ENCODE data around the gene SNCG. TPM values are rescaled to one million over a fixed set of nuclear protein-coding genes. Genes with fewer than 3 reads are reported as not detected.

SNCG gene
- total RNA-seq, 1 experiment from 2014 or later, result 7.3 TPM

DNA sequence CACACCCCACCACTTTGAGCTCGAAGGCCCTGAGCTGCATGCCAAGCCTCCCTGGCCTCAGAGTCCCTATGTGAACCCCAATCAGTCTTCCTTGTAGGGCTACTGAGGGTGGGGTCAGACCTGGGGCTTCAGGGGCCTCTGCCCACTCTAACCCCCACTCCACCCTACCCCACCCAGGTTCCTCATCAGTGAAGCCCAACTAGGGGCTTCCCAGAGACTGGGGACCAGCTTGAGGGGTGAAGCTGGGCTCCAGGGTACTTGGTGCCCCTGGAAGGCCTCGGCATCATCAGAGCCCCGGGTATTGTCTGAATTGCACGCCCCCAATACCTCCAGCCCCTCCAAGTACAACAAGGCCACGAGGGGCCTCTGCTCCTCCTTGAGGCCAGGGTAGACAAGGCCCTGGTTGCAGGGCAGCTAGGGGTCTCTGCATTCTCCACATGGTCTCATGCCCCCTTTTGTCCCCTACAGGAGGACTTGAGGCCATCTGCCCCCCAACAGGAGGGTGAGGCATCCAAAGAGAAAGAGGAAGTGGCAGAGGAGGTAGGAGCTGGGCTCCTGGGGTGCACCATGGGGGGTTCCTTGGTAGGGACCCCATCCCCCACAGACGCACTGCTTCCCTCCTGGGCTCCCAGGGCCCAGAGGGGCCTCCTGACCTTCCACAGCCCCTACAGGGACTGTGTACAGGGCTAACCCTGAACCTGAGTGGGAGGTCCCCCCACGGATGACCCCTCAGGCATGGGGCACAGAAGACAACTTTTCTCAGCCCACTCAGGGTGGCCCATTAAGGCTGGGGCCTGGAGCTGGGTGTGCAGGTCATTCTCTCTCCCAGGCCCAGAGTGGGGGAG, 4.0 kb downstream of the SNCG start:
- POLR2A ChIA-PET, result no interaction called here
- H3K9me3 Mint-ChIP-seq (ENCODE audit: unreplicated experiment), result no peaks in the 10 kb centered on the region
- no peaks in the 10 kb centered on the region for H3K36me3 Mint-ChIP-seq (ENCODE audit: insufficient read depth, unreplicated experiment)
- no peak overlapping the region for H3K4me3 Mint-ChIP-seq (ENCODE audit: unreplicated experiment)
- TF ChIP-seq, protein P1, sequence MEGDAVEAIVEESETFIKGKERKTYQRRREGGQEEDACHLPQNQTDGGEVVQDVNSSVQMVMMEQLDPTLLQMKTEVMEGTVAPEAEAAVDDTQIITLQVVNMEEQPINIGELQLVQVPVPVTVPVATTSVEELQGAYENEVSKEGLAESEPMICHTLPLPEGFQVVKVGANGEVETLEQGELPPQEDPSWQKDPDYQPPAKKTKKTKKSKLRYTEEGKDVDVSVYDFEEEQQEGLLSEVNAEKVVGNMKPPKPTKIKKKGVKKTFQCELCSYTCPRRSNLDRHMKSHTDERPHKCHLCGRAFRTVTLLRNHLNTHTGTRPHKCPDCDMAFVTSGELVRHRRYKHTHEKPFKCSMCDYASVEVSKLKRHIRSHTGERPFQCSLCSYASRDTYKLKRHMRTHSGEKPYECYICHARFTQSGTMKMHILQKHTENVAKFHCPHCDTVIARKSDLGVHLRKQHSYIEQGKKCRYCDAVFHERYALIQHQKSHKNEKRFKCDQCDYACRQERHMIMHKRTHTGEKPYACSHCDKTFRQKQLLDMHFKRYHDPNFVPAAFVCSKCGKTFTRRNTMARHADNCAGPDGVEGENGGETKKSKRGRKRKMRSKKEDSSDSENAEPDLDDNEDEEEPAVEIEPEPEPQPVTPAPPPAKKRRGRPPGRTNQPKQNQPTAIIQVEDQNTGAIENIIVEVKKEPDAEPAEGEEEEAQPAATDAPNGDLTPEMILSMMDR (IDR thresholded peaks at IDR 0.05; ENCODE audit: unreplicated experiment), result no peak
- no TSS peak for BruUV-seq (replicated peaks)
- H3K27ac Mint-ChIP-seq (ENCODE audit: low read depth, unreplicated experiment), result no peak overlapping the region
- intact Hi-C loops (cut with micrococcal nuclease), result no loop called here
- H3K27me3 Mint-ChIP-seq (ENCODE audit: insufficient read depth, unreplicated experiment), result no peaks in the 10 kb centered on the region
- no peak for DNase-seq (ENCODE audit: unreplicated experiment)
- CTCF ChIA-PET, result interaction anchor here (0.6 kb wide), 3 partner anchors 167 to 254 kb away, joined by 3 read pairs; no protein-coding TSS in a partner anchor
- peaks cover 25% of the 10 kb centered on the region for H3K4me1 Mint-ChIP-seq (ENCODE audit: insufficient read depth, unreplicated experiment)

DNA sequence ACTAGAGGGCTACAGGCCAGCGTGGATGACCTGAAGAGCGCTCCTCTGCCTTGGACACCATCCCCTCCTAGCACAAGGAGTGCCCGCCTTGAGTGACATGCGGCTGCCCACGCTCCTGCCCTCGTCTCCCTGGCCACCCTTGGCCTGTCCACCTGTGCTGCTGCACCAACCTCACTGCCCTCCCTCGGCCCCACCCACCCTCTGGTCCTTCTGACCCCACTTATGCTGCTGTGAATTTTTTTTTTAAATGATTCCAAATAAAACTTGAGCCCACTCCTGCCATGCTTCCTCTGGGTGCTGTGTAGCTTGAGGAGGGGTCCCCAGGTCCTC, 4.5 kb downstream of the SNCG start:
- Mint-ChIP-seq H3K9me3 (ENCODE audit: unreplicated experiment) (no peaks in the 10 kb centered on the region), H3K27me3 (ENCODE audit: insufficient read depth, unreplicated experiment) (no peaks in the 10 kb centered on the region), H3K36me3 (ENCODE audit: insufficient read depth, unreplicated experiment) (no peaks in the 10 kb centered on the region), H3K4me3 (ENCODE audit: unreplicated experiment) (no peak overlapping the region), H3K27ac (ENCODE audit: low read depth, unreplicated experiment) (no peak overlapping the region), H3K4me1 (ENCODE audit: insufficient read depth, unreplicated experiment) (peaks cover 29% of the 10 kb centered on the region)
- intact Hi-C loops (cut with micrococcal nuclease), result no loop called here
- ChIA-PET CTCF (interaction anchor here (0.6 kb wide), 2 partner anchors 202 to 254 kb away, joined by 3 read pairs; no protein-coding TSS in a partner anchor), POLR2A (no interaction called here)
- no peak for DNase-seq (ENCODE audit: unreplicated experiment)
- no TSS peak for BruUV-seq (replicated peaks)
- TF ChIP-seq, protein P1 (IDR thresholded peaks at IDR 0.05; ENCODE audit: unreplicated experiment), result no peak

DNA sequence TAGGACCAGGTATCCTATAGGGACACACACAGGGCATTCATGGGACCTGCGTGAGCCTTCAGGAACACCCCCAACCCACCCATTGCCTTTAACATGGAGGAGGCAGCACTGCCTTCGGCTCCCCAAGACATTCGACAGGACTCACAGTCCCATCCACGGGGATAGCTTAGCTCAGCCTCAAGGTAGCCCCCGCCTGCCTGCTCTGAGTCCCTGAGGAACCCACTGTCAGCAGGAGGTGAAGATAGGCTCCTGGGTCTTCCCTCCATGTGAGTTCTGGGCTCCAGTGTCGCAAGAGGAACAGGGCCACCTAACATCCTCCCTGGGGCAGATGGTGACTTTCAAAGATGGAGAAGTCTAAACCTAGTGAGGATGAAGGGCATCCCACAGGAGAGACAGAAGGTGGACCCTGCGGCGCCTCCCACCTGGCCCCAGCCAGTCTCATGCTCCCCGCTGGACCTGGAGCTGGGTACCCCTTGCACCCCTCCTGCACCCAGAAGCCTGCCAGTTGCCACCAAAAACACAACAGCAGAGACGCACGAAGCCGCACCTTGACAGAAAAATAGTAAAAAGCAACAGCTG, 5.0 kb downstream of the SNCG start:
- no peak overlapping the region for H3K4me3 Mint-ChIP-seq (ENCODE audit: unreplicated experiment)
- H3K27me3 Mint-ChIP-seq (ENCODE audit: insufficient read depth, unreplicated experiment), result no peaks in the 10 kb centered on the region
- no peak overlapping the region for H3K27ac Mint-ChIP-seq (ENCODE audit: low read depth, unreplicated experiment)
- TF ChIP-seq, protein P1 (IDR thresholded peaks at IDR 0.05; ENCODE audit: unreplicated experiment), result no peak
- peaks cover 28% of the 10 kb centered on the region for H3K4me1 Mint-ChIP-seq (ENCODE audit: insufficient read depth, unreplicated experiment)
- no peaks in the 10 kb centered on the region for H3K36me3 Mint-ChIP-seq (ENCODE audit: insufficient read depth, unreplicated experiment)
- H3K9me3 Mint-ChIP-seq (ENCODE audit: unreplicated experiment), result no peaks in the 10 kb centered on the region
- BruUV-seq (replicated peaks), result no TSS peak
- CTCF ChIA-PET, result interaction anchor here (5.2 kb wide), 1 partner anchor 23 kb away, joined by 66 read pairs; no protein-coding TSS in a partner anchor
- POLR2A ChIA-PET, result interaction anchor here (0.5 kb wide), 1 partner anchor 24 kb away, joined by 3 read pairs; no protein-coding TSS in a partner anchor
- intact Hi-C loops (cut with micrococcal nuclease), result no loop called here
- no peak for DNase-seq (ENCODE audit: unreplicated experiment)

DNA sequence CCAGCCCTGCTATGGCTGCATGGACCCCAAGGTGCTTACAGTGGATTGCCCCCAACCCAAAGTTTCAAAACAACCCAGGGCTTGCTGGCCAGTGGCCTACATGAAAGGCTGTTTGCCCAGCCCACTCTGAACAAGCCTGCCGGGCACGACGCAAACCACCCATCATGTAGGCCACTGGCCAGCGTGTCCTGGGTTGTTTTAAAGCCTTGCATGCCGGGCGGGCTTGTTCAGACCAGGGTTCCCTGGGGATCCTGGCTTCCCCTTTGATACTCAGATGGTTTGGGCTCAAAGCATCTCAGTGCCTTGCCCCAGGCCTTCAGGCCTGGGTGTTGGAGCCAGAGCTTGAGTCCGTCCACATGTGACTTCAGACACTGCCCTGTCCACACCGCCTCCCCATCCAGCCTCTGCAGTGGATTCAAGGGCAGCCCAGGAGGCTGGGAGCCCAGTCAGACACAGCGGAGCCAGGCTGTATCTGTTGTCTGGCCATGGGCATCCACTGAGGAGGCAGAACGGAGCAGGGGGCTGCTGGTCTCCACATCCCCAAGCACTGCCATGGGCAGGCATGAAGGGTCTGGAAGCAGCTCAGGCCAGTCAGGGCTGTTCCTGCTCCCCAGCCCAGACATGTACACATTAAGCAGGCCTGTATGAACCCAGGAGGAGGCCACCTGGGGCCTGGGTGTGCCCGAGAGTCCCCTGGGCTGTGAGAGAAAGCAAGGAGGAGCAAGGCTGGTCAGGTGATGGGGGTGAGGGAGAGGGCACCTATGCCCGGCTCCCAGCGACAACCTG, 5.9 kb downstream of the SNCG start:
- ChIA-PET POLR2A (interaction anchor here (0.5 kb wide), 1 partner anchor 25 kb away, joined by 3 read pairs; no protein-coding TSS in a partner anchor), CTCF (interaction anchor here (5.2 kb wide), 1 partner anchor 24 kb away, joined by 66 read pairs; no protein-coding TSS in a partner anchor)
- DNase-seq (ENCODE audit: unreplicated experiment), result no peak
- H3K36me3 Mint-ChIP-seq (ENCODE audit: insufficient read depth, unreplicated experiment), result no peaks in the 10 kb centered on the region
- no peak overlapping the region for H3K4me3 Mint-ChIP-seq (ENCODE audit: unreplicated experiment)
- peaks cover 24% of the 10 kb centered on the region for H3K4me1 Mint-ChIP-seq (ENCODE audit: insufficient read depth, unreplicated experiment)
- TF ChIP-seq, protein P1 (IDR thresholded peaks at IDR 0.05; ENCODE audit: unreplicated experiment), result no peak
- H3K9me3 Mint-ChIP-seq (ENCODE audit: unreplicated experiment), result no peaks in the 10 kb centered on the region
- H3K27ac Mint-ChIP-seq (ENCODE audit: low read depth, unreplicated experiment), result no peak overlapping the region
- intact Hi-C loops (cut with micrococcal nuclease), result no loop called here
- no peaks in the 10 kb centered on the region for H3K27me3 Mint-ChIP-seq (ENCODE audit: insufficient read depth, unreplicated experiment)
- no TSS peak for BruUV-seq (replicated peaks)

All from MCF 10A (cell line).